ENCODE measurements around the gene LRRC75A.

LRRC75A gene

GRCh38 chr17:16427020-16427419 is 65.0 kb downstream of the LRRC75A start:
- Histone ChIP-seq H3K27ac (ENCODE audit: poor library complexity, severe bottlenecking) (no peak overlapping the region), H3K36me3 (ENCODE audit: low read depth) (no peaks in the 10 kb centered on the region), H3K4me1 (ENCODE audit: insufficient read depth, poor library complexity, severe bottlenecking) (no peaks in the 10 kb centered on the region), H3K4me3 (ENCODE audit: severe bottlenecking) (no peak overlapping the region), H3K27me3 (ENCODE audit: insufficient read depth, poor library complexity, severe bottlenecking) (no peaks in the 10 kb centered on the region), H3K9me3 (ENCODE audit: severe bottlenecking) (no peaks in the 10 kb centered on the region)
- no peak for DNase-seq (ENCODE audit: low spot score)
- no peak for ATAC-seq (ENCODE audit: low read depth)
- TF ChIP-seq CTCF (IDR thresholded peaks at IDR 0.05; ENCODE audit: poor library complexity, severe bottlenecking), result no peak

- DNase-seq (ENCODE audit: low spot score), result no peak
- ATAC-seq (ENCODE audit: low read depth), result no peak
Measured at GRCh38 chr17:16425698-16426659, 66.0 kb downstream of the LRRC75A start.

GRCh38 chr17:16425202-16425601 is 66.8 kb downstream of the LRRC75A start:
- ATAC-seq (ENCODE audit: low read depth) (no peak), DNase-seq (ENCODE audit: low spot score) (no peak)
- no peak for TF ChIP-seq CTCF (IDR thresholded peaks at IDR 0.05; ENCODE audit: poor library complexity, severe bottlenecking)
- Histone ChIP-seq H3K9me3 (ENCODE audit: severe bottlenecking) (no peaks in the 10 kb centered on the region), H3K36me3 (ENCODE audit: low read depth) (no peaks in the 10 kb centered on the region), H3K4me1 (ENCODE audit: insufficient read depth, poor library complexity, severe bottlenecking) (peaks cover 3% of the 10 kb centered on the region), H3K4me3 (ENCODE audit: severe bottlenecking) (no peak overlapping the region), H3K27me3 (ENCODE audit: insufficient read depth, poor library complexity, severe bottlenecking) (no peaks in the 10 kb centered on the region), H3K27ac (ENCODE audit: poor library complexity, severe bottlenecking) (no peak overlapping the region)

More at GRCh38 chr17:16425698-16426659, 66.0 kb downstream of the LRRC75A start:
- H3K4me3 ChIP-seq (ENCODE audit: severe bottlenecking), result no peak overlapping the region
- H3K9me3 ChIP-seq (ENCODE audit: severe bottlenecking), result no peaks in the 10 kb centered on the region
- no peaks in the 10 kb centered on the region for H3K4me1 ChIP-seq (ENCODE audit: insufficient read depth, poor library complexity, severe bottlenecking)
- TF ChIP-seq CTCF (IDR thresholded peaks at IDR 0.05; ENCODE audit: poor library complexity, severe bottlenecking), result no peak
- no peak overlapping the region for H3K27ac ChIP-seq (ENCODE audit: poor library complexity, severe bottlenecking)
- H3K36me3 ChIP-seq (ENCODE audit: low read depth), result no peaks in the 10 kb centered on the region
- H3K27me3 ChIP-seq (ENCODE audit: insufficient read depth, poor library complexity, severe bottlenecking), result no peaks in the 10 kb centered on the region

GRCh38 chr17:16423226-16423872 is 68.6 kb downstream of the LRRC75A start:
- H3K9me3 ChIP-seq (ENCODE audit: severe bottlenecking), result no peaks in the 10 kb centered on the region
- no peak overlapping the region for H3K27ac ChIP-seq (ENCODE audit: poor library complexity, severe bottlenecking)
- TF ChIP-seq CTCF (IDR thresholded peaks at IDR 0.05; ENCODE audit: poor library complexity, severe bottlenecking), result no peak
- no peaks in the 10 kb centered on the region for H3K36me3 ChIP-seq (ENCODE audit: low read depth)
- H3K4me3 ChIP-seq (ENCODE audit: severe bottlenecking), result no peak overlapping the region
- ATAC-seq (ENCODE audit: low read depth) (no peak), DNase-seq (ENCODE audit: low spot score) (no peak)
- H3K27me3 ChIP-seq (ENCODE audit: insufficient read depth, poor library complexity, severe bottlenecking), result no peaks in the 10 kb centered on the region
- H3K4me1 ChIP-seq (ENCODE audit: insufficient read depth, poor library complexity, severe bottlenecking), result peaks cover 20% of the 10 kb centered on the region
